ENCODE data around the gene ST8SIA6.

DNA sequence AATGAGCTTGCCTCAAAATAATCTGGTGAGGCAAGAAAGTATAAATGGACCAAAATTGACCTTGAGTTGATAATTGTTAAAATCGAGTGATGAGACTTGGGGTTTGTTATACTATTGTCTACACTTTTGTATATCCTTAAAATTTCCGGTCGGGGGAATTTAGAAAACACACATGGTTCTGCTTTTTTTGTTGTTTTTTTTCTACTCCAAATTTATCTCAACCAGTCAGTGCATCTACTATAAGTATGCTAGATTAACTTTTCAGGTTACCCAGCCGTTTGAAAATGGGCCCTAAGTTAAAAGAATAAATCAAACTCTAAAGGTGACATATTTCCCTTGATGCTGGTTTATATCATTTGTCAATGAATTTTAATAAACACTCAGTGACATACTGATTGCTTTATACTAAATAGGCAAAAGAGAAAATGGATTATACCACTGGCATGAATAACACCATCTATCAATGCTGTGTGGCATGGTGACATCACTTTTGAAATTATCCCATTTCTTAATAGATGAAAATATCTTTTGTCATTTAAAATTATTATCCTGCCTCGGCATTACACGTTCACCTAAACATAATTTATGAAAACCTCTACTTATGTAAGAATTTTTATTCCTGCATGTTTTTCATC, 40.3 kb upstream of the ST8SIA6 start:
- TF ChIP-seq, protein P1, sequence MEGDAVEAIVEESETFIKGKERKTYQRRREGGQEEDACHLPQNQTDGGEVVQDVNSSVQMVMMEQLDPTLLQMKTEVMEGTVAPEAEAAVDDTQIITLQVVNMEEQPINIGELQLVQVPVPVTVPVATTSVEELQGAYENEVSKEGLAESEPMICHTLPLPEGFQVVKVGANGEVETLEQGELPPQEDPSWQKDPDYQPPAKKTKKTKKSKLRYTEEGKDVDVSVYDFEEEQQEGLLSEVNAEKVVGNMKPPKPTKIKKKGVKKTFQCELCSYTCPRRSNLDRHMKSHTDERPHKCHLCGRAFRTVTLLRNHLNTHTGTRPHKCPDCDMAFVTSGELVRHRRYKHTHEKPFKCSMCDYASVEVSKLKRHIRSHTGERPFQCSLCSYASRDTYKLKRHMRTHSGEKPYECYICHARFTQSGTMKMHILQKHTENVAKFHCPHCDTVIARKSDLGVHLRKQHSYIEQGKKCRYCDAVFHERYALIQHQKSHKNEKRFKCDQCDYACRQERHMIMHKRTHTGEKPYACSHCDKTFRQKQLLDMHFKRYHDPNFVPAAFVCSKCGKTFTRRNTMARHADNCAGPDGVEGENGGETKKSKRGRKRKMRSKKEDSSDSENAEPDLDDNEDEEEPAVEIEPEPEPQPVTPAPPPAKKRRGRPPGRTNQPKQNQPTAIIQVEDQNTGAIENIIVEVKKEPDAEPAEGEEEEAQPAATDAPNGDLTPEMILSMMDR (IDR thresholded peaks at IDR 0.05) = no peak
- TF ChIP-seq POLR2A (IDR thresholded peaks at IDR 0.05) = no peak
